Esophagus (tissue), 2 donors: ENCODE results near the gene NME3. TPM values are rescaled to one million over a fixed set of nuclear protein-coding genes. Genes with fewer than 3 reads are reported as not detected.

Experiments
- H3K27ac ChIP-seq, 2 donors: one replicate each; pipeline ENCODE4 v1.5.1; 2013; ENCODE audit warnings: low read depth in 2 of 2, mild to moderate bottlenecking in 2 of 2, inconsistent platforms in 1 of 2, low read length in 1 of 2, moderate library complexity in 1 of 2
- H3K27me3 ChIP-seq, 2 donors: one replicate each; pipeline ENCODE4 v1.6.1; 2013; ENCODE audit warnings: low read length in 2 of 2, control low read depth in 1 of 2, mild to moderate bottlenecking in 1 of 2; ENCODE audit not compliant: insufficient read depth in 2 of 2, control insufficient read depth in 1 of 2
- H3K36me3 ChIP-seq, 2 donors: one replicate each; pipeline ENCODE4 v1.6.1; 2013; ENCODE audit warnings: low read length in 1 of 2; ENCODE audit not compliant: control insufficient read depth in 2 of 2, insufficient read depth in 2 of 2
- H3K4me1 ChIP-seq, 2 donors: one replicate each; pipeline ENCODE4 v1.6.1; 2013; ENCODE audit warnings: low read length in 1 of 2; ENCODE audit not compliant: control insufficient read depth in 2 of 2, insufficient read depth in 2 of 2
- H3K4me3 ChIP-seq, 2 donors: one replicate each; pipeline ENCODE4 v1.5.1; 2013; ENCODE audit warnings: low read length in 2 of 2, mild to moderate bottlenecking in 2 of 2, low read depth in 1 of 2, moderate library complexity in 1 of 2
- H3K9me3 ChIP-seq, 2 donors: one replicate each; pipeline ENCODE4 v1.6.1; 2013; ENCODE audit warnings: mild to moderate bottlenecking in 2 of 2, low read depth in 1 of 2, low read length in 1 of 2, moderate library complexity in 1 of 2; ENCODE audit not compliant: control insufficient read depth in 2 of 2, insufficient read depth in 1 of 2
- WGBS, 2 donors: extraction: QIAGEN DNeasy Blood & Tissue Kit; methylation state at CpG; one replicate each; pipeline ENCODE4 v1.1.7; 2013; 5-methylcytosine and 5-hydroxymethylcytosine counted together
- polyA plus RNA-seq, 2 donors: library from polyadenylated mRNA; stranded (reverse); fragments of 200-250 nt; gene quantifications; one replicate each; pipeline ENCODE4 v1.2.3, GENCODE V29; 2013
- donor health status: healthy with polysubstance abuse.
- donor health status: Bipolar disorder and iron deficiency.

The NME3 gene
- 100 to 1,000 TPM in 1 of 2 donors, 10 to 100 TPM in 1; 51.0 to 102 TPM for polyA plus RNA-seq

DNA sequence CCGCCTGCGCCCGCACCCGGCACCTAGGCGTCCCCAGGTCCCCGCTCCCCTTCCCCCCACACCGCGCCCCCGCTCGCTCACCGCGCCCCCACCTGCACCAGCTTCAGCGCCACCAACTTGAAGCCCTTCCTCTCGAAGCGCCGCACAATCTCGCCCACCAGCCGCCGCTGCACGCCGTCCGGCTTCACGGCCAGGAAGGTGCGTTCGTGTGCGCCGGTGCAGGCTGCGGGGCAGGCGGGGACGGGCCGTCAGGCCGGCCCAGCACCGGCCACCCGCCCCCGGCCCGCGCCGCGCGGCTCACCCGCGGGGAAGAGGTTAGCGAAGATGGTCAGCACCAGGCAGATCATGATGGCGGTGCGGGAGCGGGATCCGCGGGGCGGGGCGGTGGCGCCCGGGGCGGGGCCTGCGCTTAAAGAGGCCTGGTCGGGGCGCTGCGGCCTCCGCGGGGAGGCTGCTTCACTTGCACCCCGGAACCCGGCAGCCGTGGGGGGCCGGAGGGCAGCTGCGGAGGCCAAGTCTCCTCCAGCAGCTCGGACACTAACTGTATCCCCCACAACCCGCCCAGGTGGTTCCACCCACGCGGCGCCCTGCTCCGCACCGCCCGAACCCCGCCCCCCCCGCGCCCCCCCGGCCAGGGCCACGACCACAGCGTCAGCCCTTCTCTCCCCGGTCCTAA lies at the start of gene NME3:
NME3 (minus strand) TSS at position 356 of the 676 bp plus-strand sequence; CDS start at position 347, 9 bp downstream.
- H3K27me3 ChIP-seq: no peaks in the 10 kb centered on the region
- H3K4me3 ChIP-seq: peak within 1 kb of the TSS; percentile 78 to 93
- H3K9me3 ChIP-seq: no peaks in the 10 kb centered on the region
- peaks cover 4 to 31% of the 10 kb centered on the region in 2 donors for H3K4me1 ChIP-seq
- H3K27ac ChIP-seq: peak within 1 kb of the TSS; percentile 92 to 97
- peaks cover 7 to 43% of the 10 kb centered on the region in 2 donors for H3K36me3 ChIP-seq
- WGBS, 2 donors: 1 to 3% methylated on average over 58 to 79 of the region's 79 CpGs

DNA sequence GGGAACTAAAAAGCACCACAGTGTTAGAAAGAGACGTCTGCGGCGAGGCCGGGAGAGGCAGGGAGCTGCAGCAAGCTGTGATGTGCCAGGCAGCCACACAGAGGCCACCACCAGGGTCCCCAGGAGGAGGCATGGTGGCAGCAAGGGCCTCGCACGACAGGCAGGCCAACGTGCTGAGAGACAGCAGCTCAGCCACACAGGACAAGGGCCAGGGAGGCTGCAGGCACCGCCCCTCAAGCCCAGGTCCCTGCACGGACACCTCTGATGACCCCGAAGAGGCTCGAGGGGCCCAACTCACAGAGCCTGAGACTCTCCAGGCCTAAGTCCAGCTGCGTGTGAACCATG lies 49.6 kb upstream of the NME3 start:
- H3K36me3 ChIP-seq: peaks cover 0 to 53% of the 10 kb centered on the region in 2 donors
- H3K4me1 ChIP-seq: peaks cover 0 to 9% of the 10 kb centered on the region in 2 donors
- H3K27ac ChIP-seq: no peak overlapping the region
- H3K27me3 ChIP-seq: no peaks in the 10 kb centered on the region
- H3K9me3 ChIP-seq: no peaks in the 10 kb centered on the region
- WGBS, 2 donors: 91 to 92% methylated on average over 12 of the region's 12 CpGs
- no peak overlapping the region for H3K4me3 ChIP-seq

DNA sequence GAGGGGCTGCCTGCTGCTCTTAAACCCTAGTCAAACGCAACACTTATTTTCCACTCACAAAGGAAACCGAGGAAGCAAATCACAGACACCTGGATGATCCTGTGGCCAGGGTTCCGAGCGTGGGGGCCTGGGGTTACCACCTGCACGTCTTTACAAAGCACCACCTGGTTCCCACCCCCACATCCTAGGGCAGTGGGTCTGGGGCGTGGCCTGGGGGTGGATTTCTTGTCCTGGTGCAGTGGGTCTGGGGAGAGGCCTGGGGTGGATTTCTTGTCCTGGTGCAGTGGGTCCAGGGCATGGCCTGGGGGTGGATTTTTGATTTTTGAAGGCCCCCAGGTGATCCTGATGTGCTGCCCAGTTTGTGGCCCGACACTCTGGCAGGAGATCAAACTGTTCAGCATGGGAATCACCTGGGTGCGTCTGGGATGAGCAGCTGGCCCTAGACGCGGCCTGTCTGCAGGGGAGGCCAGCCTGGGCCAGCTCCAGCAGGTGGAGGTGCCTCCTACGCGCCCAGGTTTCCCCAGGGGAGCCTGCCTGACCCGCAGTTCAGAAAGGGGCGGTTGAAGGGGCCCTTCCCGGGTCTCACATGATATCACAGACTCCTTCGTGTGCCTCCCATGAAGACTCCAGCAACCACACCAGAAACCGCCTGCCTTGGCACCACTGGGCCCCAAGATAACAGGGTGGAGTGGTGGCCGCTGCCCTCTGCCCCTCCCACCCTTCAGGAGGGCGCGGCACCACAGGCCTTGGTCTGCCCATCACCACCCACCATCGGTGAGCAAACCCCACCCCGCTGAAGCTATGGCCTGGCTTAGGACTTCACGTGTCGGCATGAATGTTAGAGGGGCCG lies 49.0 kb upstream of the NME3 start:
- Histone ChIP-seq H3K9me3 (no peaks in the 10 kb centered on the region), H3K36me3 (peaks cover 0 to 55% of the 10 kb centered on the region in 2 donors), H3K4me1 (peaks cover 0 to 3% of the 10 kb centered on the region in 2 donors), H3K27me3 (no peaks in the 10 kb centered on the region), H3K4me3 (no peak overlapping the region), H3K27ac (no peak overlapping the region)
- WGBS, 2 donors: 85 to 90% methylated on average over 25 of the region's 25 CpGs

GRCh38 chr16:1819611-1820010 lies 48.3 kb upstream of the NME3 start:
- peaks cover 0 to 56% of the 10 kb centered on the region in 2 donors for H3K36me3 ChIP-seq

GRCh38 chr16:1818873-1819525 lies 47.7 kb upstream of the NME3 start:
- 94 to 96% methylated on average over 35 of the region's 35 CpGs for WGBS, 2 donors
- Histone ChIP-seq H3K9me3 (no peaks in the 10 kb centered on the region), H3K27ac (no peak overlapping the region), H3K4me1 (no peaks in the 10 kb centered on the region), H3K27me3 (no peaks in the 10 kb centered on the region), H3K4me3 (no peak overlapping the region), H3K36me3 (peaks cover 0 to 56% of the 10 kb centered on the region in 2 donors)

More at GRCh38 chr16:1819611-1820010, 48.3 kb upstream of the NME3 start:
- no peaks in the 10 kb centered on the region for H3K27me3 ChIP-seq
- no peak overlapping the region for H3K27ac ChIP-seq
- no peak overlapping the region for H3K4me3 ChIP-seq
- no peaks in the 10 kb centered on the region for H3K9me3 ChIP-seq
- no peaks in the 10 kb centered on the region for H3K4me1 ChIP-seq
- WGBS, 2 donors: 95% methylated on average over 15 of the region's 15 CpGs

DNA sequence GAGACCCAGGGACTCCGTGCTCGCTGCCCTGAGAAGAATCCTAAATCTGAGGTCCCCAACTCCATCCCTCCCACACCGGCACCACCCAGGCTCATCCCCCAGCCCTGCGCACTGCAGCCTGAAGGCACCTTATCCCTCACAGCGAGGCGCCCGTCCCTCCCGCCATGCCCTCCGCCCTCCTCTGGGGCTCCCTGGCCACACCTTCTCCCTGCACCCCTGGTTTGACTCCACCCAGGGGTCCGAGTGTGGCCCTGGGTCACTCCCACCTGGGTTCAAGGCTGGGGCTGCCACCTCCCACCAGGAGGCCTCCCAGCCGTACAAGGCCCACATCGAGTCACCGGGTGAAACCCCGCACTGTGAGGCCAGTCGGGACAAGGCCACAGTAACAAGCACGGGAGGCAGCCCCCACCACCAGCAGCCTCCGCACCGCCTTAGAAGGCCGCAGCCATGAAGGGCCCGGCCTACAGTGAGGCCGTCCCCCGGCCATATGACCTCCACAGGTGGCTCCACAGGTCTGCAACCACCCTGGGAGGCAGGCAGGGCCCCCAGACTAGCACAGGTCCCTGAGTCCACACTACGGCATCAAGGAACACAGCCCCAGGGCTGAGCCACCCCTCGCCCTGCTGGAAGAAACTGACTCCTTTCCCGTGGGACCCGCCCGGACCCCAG lies 47.0 kb upstream of the NME3 start:
- no peaks in the 10 kb centered on the region for H3K4me1 ChIP-seq
- peaks cover 0 to 54% of the 10 kb centered on the region in 2 donors for H3K36me3 ChIP-seq
- no peak overlapping the region for H3K27ac ChIP-seq

DNA sequence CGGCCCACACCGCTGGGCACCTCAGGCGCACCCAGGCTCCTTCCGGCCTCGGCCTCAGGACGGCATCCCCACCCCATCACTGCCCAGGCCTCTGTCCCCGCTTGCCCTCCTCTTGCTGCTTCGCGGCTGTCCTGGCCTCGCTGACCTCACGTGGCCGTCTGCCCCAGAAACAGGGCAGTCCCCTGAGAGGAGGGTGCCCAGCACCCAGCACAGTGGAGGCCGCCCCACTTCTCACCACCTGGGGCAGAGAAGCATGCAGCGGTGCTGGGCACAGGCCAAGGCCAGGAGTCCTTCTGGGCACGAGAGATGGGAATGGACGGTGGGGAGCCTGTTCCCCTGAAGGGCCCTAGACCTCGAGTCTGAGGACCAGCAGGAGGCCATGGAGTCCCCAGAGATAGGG lies 46.4 kb upstream of the NME3 start:
- H3K4me3 ChIP-seq: no peak overlapping the region
- H3K27ac ChIP-seq: no peak overlapping the region
- peaks cover 0 to 52% of the 10 kb centered on the region in 2 donors for H3K36me3 ChIP-seq
- 92 to 94% methylated on average over 17 of the region's 17 CpGs for WGBS, 2 donors
- H3K9me3 ChIP-seq: no peaks in the 10 kb centered on the region
- H3K4me1 ChIP-seq: no peaks in the 10 kb centered on the region
- no peaks in the 10 kb centered on the region for H3K27me3 ChIP-seq

More for the DNA sequence above, 47.0 kb upstream of the NME3 start:
- WGBS, 2 donors: 96 to 97% methylated on average over 25 to 27 of the region's 27 CpGs
- Histone ChIP-seq H3K9me3 (no peaks in the 10 kb centered on the region), H3K4me3 (no peak overlapping the region), H3K27me3 (no peaks in the 10 kb centered on the region)

DNA sequence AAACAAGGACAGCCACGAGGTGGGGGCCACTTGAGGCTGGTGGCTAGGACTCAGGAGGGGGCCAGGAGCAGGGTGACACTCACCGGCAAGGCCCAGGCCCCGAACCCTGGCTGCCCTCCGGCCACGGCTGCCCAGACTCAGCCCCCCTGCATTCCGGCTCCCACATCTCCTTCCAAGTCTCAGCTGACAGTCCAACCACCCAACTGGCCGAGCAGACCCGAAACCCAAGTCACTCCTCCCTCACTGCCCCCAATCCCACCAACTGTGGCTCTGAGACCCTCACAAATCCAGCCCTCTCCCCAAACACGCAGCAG lies 45.9 kb upstream of the NME3 start:
- Histone ChIP-seq H3K9me3 (no peaks in the 10 kb centered on the region), H3K4me1 (no peaks in the 10 kb centered on the region), H3K27ac (no peak overlapping the region), H3K36me3 (peaks cover 0 to 48% of the 10 kb centered on the region in 2 donors), H3K4me3 (no peak overlapping the region), H3K27me3 (no peaks in the 10 kb centered on the region)
- 94% methylated on average over 4 to 9 of the region's 9 CpGs for WGBS, 2 donors
